Thyroid gland (tissue), 4 donors: ENCODE measurements around the gene HCFC1R1.
"Not testable (repeated sequence)": the region's sequence is repeated elsewhere in the genome, so short reads cannot be mapped to it uniquely, and the experiment has no call there.

ENCODE experiments used
- POLR2A ChIP-seq, 2 donors: fragments of 450-650 bp; IDR thresholded peaks; one replicate each; pipeline ENCODE4 v1.6.1; 2017; ENCODE audit warnings: antibody characterized with exemption in 2 of 2, mild to moderate bottlenecking in 2 of 2, moderate library complexity in 1 of 2
- TF ChIP-seq, protein P1 (sequence below), 6 experiments: fragments of 200-600 bp in 3 of 6; fragments of 450-650 bp in 3 of 6; sonication (generic) in 3 of 6; IDR thresholded peaks; one replicate each; pipeline ENCODE4 v1.5.1; 2016 to 2019; ENCODE audit warnings: antibody characterized with exemption in 6 of 6, mild to moderate bottlenecking in 2 of 6, inconsistent platforms in 1 of 6, moderate library complexity in 1 of 6

DNA sequence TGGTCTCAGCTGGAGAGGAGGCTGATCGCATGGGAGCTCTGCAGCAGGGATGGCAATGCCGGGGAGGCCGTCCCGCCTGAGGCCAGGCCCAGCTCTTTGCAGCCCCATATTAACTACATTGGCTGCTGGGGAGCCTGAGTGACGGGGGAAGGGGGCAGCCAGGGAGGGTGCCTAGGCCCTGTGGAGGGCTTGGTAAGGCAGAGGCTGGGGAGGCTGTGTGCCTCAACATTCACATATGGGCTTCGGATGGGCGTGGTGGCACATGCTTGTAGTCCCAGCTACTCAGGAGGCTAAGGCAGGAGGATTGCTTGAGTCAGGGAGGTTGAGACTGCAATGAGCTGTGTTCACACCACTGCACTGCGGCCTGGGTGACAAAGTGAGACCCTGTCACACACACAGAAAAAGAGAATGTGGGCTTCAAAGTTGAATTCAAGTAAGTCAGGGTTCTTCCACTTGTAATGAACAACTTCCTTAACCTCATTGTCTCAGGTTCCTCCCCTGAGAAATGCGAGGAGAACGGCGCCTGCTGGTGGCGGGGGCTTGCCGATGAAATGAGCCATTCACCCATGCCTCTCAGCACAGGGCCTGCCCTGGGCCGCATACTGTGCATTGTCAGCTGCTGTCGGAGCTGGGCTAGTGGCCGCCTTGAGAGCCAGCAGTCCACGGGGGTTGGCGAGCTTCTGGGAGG lies 49.0 kb upstream of the HCFC1R1 start:
- TF ChIP-seq, protein P1, sequence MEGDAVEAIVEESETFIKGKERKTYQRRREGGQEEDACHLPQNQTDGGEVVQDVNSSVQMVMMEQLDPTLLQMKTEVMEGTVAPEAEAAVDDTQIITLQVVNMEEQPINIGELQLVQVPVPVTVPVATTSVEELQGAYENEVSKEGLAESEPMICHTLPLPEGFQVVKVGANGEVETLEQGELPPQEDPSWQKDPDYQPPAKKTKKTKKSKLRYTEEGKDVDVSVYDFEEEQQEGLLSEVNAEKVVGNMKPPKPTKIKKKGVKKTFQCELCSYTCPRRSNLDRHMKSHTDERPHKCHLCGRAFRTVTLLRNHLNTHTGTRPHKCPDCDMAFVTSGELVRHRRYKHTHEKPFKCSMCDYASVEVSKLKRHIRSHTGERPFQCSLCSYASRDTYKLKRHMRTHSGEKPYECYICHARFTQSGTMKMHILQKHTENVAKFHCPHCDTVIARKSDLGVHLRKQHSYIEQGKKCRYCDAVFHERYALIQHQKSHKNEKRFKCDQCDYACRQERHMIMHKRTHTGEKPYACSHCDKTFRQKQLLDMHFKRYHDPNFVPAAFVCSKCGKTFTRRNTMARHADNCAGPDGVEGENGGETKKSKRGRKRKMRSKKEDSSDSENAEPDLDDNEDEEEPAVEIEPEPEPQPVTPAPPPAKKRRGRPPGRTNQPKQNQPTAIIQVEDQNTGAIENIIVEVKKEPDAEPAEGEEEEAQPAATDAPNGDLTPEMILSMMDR (IDR thresholded peaks at IDR 0.05), result not testable (repeated sequence)
- not testable (repeated sequence) for TF ChIP-seq POLR2A (IDR thresholded peaks at IDR 0.05)
